Measurements from ENCODE around the gene DIPK1C. TPM values are rescaled to one million over a fixed set of nuclear protein-coding genes. Genes with fewer than 3 reads are reported as not detected.

The DIPK1C gene
- total RNA-seq, 1 donor from 2014 or later, result 5.2 TPM

GRCh38 chr18:74488354-74488753 is 31.2 kb upstream of the DIPK1C start:
- peaks cover 5 to 10% (median 6%) of the 10 kb centered on the region in 3 donors for H3K27me3 ChIP-seq (ENCODE audit: control insufficient read depth in 3 of 3, insufficient read depth in 3 of 3, low read length in 3 of 3)
- peaks cover 0 to 4% (median 0%) of the 10 kb centered on the region in 3 donors for H3K9me3 ChIP-seq (ENCODE audit: control insufficient read depth in 3 of 3, low read length in 3 of 3)
- no peak overlapping the region for H3K27ac ChIP-seq (ENCODE audit: low read depth, low read length)
- peaks cover 0 to 5% (median 2%) of the 10 kb centered on the region in 3 donors for H3K4me1 ChIP-seq (ENCODE audit: control insufficient read depth in 3 of 3, insufficient read depth in 3 of 3, low read length in 3 of 3)
- H3K36me3 ChIP-seq (ENCODE audit: control insufficient read depth in 3 of 3, insufficient read depth in 3 of 3, low read length in 3 of 3), result no peaks in the 10 kb centered on the region
- no peak overlapping the region for H3K4me3 ChIP-seq (ENCODE audit: low read length in 3 of 3)
- H3K9ac ChIP-seq (ENCODE audit: low read depth in 1 of 3, low read length in 3 of 3), result no peak overlapping the region

GRCh38 chr18:74486119-74486849 is 29.2 kb upstream of the DIPK1C start:
- Histone ChIP-seq H3K36me3 (ENCODE audit: control insufficient read depth in 3 of 3, insufficient read depth in 3 of 3, low read length in 3 of 3) (no peaks in the 10 kb centered on the region), H3K27ac (ENCODE audit: low read depth, low read length) (no peak overlapping the region), H3K9ac (ENCODE audit: low read depth in 1 of 3, low read length in 3 of 3) (no peak overlapping the region), H3K9me3 (ENCODE audit: control insufficient read depth in 3 of 3, low read length in 3 of 3) (no peaks in the 10 kb centered on the region), H3K27me3 (ENCODE audit: control insufficient read depth in 3 of 3, insufficient read depth in 3 of 3, low read length in 3 of 3) (peaks cover 5 to 10% (median 6%) of the 10 kb centered on the region in 3 donors), H3K4me1 (ENCODE audit: control insufficient read depth in 3 of 3, insufficient read depth in 3 of 3, low read length in 3 of 3) (peaks cover 0 to 5% (median 2%) of the 10 kb centered on the region in 3 donors), H3K4me3 (ENCODE audit: low read length in 3 of 3) (no peak overlapping the region)

- Histone ChIP-seq H3K27me3 (ENCODE audit: control insufficient read depth in 3 of 3, insufficient read depth in 3 of 3, low read length in 3 of 3) (peaks cover 0 to 3% (median 0%) of the 10 kb centered on the region in 3 donors), H3K4me3 (ENCODE audit: low read length in 3 of 3) (no peak overlapping the region), H3K4me1 (ENCODE audit: control insufficient read depth in 3 of 3, insufficient read depth in 3 of 3, low read length in 3 of 3) (peaks cover 0 to 5% (median 2%) of the 10 kb centered on the region in 3 donors), H3K9ac (ENCODE audit: low read depth in 1 of 3, low read length in 3 of 3) (no peak overlapping the region), H3K9me3 (ENCODE audit: control insufficient read depth in 3 of 3, low read length in 3 of 3) (no peaks in the 10 kb centered on the region), H3K27ac (ENCODE audit: low read depth, low read length) (no peak overlapping the region), H3K36me3 (ENCODE audit: control insufficient read depth in 3 of 3, insufficient read depth in 3 of 3, low read length in 3 of 3) (no peaks in the 10 kb centered on the region)
Measured at GRCh38 chr18:74482697-74483096, 25.6 kb upstream of the DIPK1C start.

DNA sequence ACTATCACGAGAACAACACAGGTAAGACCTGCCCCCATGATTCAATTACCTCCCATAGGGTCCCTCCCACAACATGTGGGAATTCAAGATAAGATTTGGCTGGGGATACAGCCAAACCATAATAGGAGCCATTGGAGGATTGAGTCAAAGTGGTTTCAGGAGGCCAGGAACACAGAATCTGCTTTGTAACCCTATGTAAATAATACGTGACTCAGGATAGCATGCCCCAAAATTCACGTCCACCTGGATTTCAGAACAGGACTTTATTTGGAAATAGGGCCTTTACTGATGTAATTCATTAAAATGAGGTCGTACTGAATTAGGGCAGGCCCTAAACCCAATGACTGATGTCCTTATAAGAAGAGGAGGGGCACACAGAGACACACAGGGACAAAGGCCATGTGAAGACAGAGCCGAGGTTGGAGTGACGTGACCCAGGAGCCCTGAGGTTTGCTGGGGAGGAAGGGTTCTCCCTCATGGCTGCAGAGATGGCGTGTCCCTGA is 23.1 kb upstream of the DIPK1C start:
- H3K9me3 ChIP-seq (ENCODE audit: control insufficient read depth in 3 of 3, low read length in 3 of 3), result no peaks in the 10 kb centered on the region
- peaks cover 0 to 2% (median 2%) of the 10 kb centered on the region in 3 donors for H3K27me3 ChIP-seq (ENCODE audit: control insufficient read depth in 3 of 3, insufficient read depth in 3 of 3, low read length in 3 of 3)
- no peak overlapping the region for H3K4me3 ChIP-seq (ENCODE audit: low read length in 3 of 3)
- no peaks in the 10 kb centered on the region for H3K36me3 ChIP-seq (ENCODE audit: control insufficient read depth in 3 of 3, insufficient read depth in 3 of 3, low read length in 3 of 3)
- H3K9ac ChIP-seq (ENCODE audit: low read depth in 1 of 3, low read length in 3 of 3), result no peak overlapping the region
- no peak overlapping the region for H3K27ac ChIP-seq (ENCODE audit: low read depth, low read length)
- H3K4me1 ChIP-seq (ENCODE audit: control insufficient read depth in 3 of 3, insufficient read depth in 3 of 3, low read length in 3 of 3), result peaks cover 0 to 2% (median 0%) of the 10 kb centered on the region in 3 donors

DNA sequence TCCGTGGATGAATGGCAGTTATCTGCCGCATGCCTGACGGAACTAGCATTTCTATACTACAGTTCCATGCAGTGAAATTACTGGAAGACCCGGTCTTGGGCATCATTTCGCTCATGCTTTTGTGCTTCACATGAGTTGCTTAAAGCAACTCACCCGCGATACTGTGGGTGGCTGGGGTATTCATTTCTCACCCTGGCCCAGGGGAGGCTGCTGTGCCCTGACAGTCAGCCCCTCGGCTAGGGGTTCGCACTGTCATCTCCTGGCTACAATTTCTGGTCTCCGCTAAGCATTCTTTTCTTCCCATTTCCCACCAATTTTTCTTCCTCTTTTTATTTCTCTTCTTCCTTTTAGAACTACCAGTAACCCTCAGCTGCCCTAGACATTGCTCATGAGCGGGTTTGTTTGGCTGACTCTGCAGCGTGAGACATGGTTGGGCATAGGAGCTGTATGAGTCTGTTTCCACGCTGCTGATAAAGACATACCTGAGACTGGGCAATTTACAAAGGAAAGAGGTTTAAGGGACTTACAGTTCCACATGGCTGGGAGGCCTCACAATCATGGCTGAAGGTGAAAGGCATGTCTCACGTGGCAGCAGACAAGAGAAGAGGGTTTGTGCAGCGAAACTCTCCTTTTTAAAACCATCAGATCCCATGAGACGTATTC is 22.5 kb upstream of the DIPK1C start:
- no peaks in the 10 kb centered on the region for H3K36me3 ChIP-seq (ENCODE audit: control insufficient read depth in 3 of 3, insufficient read depth in 3 of 3, low read length in 3 of 3)
- H3K4me1 ChIP-seq (ENCODE audit: control insufficient read depth in 3 of 3, insufficient read depth in 3 of 3, low read length in 3 of 3), result peaks cover 0 to 2% (median 0%) of the 10 kb centered on the region in 3 donors
- H3K27ac ChIP-seq (ENCODE audit: low read depth, low read length), result no peak overlapping the region
- H3K4me3 ChIP-seq (ENCODE audit: low read length in 3 of 3), result no peak overlapping the region
- H3K27me3 ChIP-seq (ENCODE audit: control insufficient read depth in 3 of 3, insufficient read depth in 3 of 3, low read length in 3 of 3), result peaks cover 0 to 6% (median 3%) of the 10 kb centered on the region in 3 donors
- no peaks in the 10 kb centered on the region for H3K9me3 ChIP-seq (ENCODE audit: control insufficient read depth in 3 of 3, low read length in 3 of 3)
- no peak overlapping the region for H3K9ac ChIP-seq (ENCODE audit: low read depth in 1 of 3, low read length in 3 of 3)

- Histone ChIP-seq H3K27ac (ENCODE audit: low read depth, low read length) (no peak overlapping the region), H3K27me3 (ENCODE audit: control insufficient read depth in 3 of 3, insufficient read depth in 3 of 3, low read length in 3 of 3) (peaks cover 0 to 6% (median 3%) of the 10 kb centered on the region in 3 donors), H3K9ac (ENCODE audit: low read depth in 1 of 3, low read length in 3 of 3) (no peak overlapping the region), H3K4me3 (ENCODE audit: low read length in 3 of 3) (no peak overlapping the region), H3K9me3 (ENCODE audit: control insufficient read depth in 3 of 3, low read length in 3 of 3) (no peaks in the 10 kb centered on the region), H3K4me1 (ENCODE audit: control insufficient read depth in 3 of 3, insufficient read depth in 3 of 3, low read length in 3 of 3) (peaks cover 0 to 2% (median 0%) of the 10 kb centered on the region in 3 donors), H3K36me3 (ENCODE audit: control insufficient read depth in 3 of 3, insufficient read depth in 3 of 3, low read length in 3 of 3) (no peaks in the 10 kb centered on the region)
Measured at GRCh38 chr18:74478880-74479279, 21.8 kb upstream of the DIPK1C start.

GRCh38 chr18:74478316-74478715 is 21.2 kb upstream of the DIPK1C start:
- Histone ChIP-seq H3K27me3 (ENCODE audit: control insufficient read depth in 3 of 3, insufficient read depth in 3 of 3, low read length in 3 of 3) (peaks cover 0 to 6% (median 3%) of the 10 kb centered on the region in 3 donors), H3K36me3 (ENCODE audit: control insufficient read depth in 3 of 3, insufficient read depth in 3 of 3, low read length in 3 of 3) (no peaks in the 10 kb centered on the region), H3K4me3 (ENCODE audit: low read length in 3 of 3) (no peak overlapping the region), H3K4me1 (ENCODE audit: control insufficient read depth in 3 of 3, insufficient read depth in 3 of 3, low read length in 3 of 3) (peaks cover 0 to 2% (median 0%) of the 10 kb centered on the region in 3 donors), H3K9ac (ENCODE audit: low read depth in 1 of 3, low read length in 3 of 3) (no peak overlapping the region), H3K9me3 (ENCODE audit: control insufficient read depth in 3 of 3, low read length in 3 of 3) (no peaks in the 10 kb centered on the region), H3K27ac (ENCODE audit: low read depth, low read length) (no peak overlapping the region)

DNA sequence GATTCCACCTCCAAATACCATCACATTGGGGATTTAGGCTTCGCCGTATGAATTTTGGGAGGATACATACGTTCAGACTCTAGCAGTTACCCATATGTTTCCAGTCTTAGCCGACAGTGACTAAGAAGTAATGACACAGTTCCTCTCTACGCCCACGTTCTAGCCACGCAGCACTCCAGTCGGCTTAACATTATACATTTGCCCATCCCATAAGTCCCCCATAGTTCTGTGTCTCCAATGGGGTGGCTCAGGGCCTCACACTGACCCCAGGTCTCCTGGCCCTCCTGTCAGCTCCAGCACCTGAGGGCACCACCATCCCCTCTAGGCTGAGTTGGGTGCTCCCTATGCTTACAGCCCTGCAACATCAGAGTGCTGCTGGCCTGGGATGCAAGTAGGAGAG is 20.7 kb upstream of the DIPK1C start:
- H3K27ac ChIP-seq (ENCODE audit: low read depth, low read length), result no peak overlapping the region
- H3K27me3 ChIP-seq (ENCODE audit: control insufficient read depth in 3 of 3, insufficient read depth in 3 of 3, low read length in 3 of 3), result peaks cover 0 to 6% (median 3%) of the 10 kb centered on the region in 3 donors
- peaks cover 0 to 2% (median 0%) of the 10 kb centered on the region in 3 donors for H3K4me1 ChIP-seq (ENCODE audit: control insufficient read depth in 3 of 3, insufficient read depth in 3 of 3, low read length in 3 of 3)
- no peak overlapping the region for H3K4me3 ChIP-seq (ENCODE audit: low read length in 3 of 3)
- H3K9me3 ChIP-seq (ENCODE audit: control insufficient read depth in 3 of 3, low read length in 3 of 3), result no peaks in the 10 kb centered on the region
- H3K9ac ChIP-seq (ENCODE audit: low read depth in 1 of 3, low read length in 3 of 3), result no peak overlapping the region
- H3K36me3 ChIP-seq (ENCODE audit: control insufficient read depth in 3 of 3, insufficient read depth in 3 of 3, low read length in 3 of 3), result no peaks in the 10 kb centered on the region

- peaks cover 0 to 2% (median 0%) of the 10 kb centered on the region in 3 donors for H3K4me1 ChIP-seq (ENCODE audit: control insufficient read depth in 3 of 3, insufficient read depth in 3 of 3, low read length in 3 of 3)
- H3K9ac ChIP-seq (ENCODE audit: low read depth in 1 of 3, low read length in 3 of 3), result no peak overlapping the region
- peaks cover 0 to 6% (median 3%) of the 10 kb centered on the region in 3 donors for H3K27me3 ChIP-seq (ENCODE audit: control insufficient read depth in 3 of 3, insufficient read depth in 3 of 3, low read length in 3 of 3)
- peaks cover 0 to 2% (median 0%) of the 10 kb centered on the region in 3 donors for H3K9me3 ChIP-seq (ENCODE audit: control insufficient read depth in 3 of 3, low read length in 3 of 3)
- H3K36me3 ChIP-seq (ENCODE audit: control insufficient read depth in 3 of 3, insufficient read depth in 3 of 3, low read length in 3 of 3), result no peaks in the 10 kb centered on the region
- no peak overlapping the region for H3K27ac ChIP-seq (ENCODE audit: low read depth, low read length)
- H3K4me3 ChIP-seq (ENCODE audit: low read length in 3 of 3), result no peak overlapping the region
Measured at GRCh38 chr18:74476140-74476539, 19.0 kb upstream of the DIPK1C start.
